Measurements from ENCODE around the gene TBC1D14. TPM values are rescaled to one million over a fixed set of nuclear protein-coding genes. Genes with fewer than 3 reads are reported as not detected.
A peak's percentile ranks its signal among the peaks of the same experiment; 100 is the strongest.

TBC1D14 gene
- total RNA-seq, 1 donor from 2014 or later = 40.2 TPM

- H3K9me3 ChIP-seq (ENCODE audit: control insufficient read depth in 3 of 3, low read length in 3 of 3) = no peaks in the 10 kb centered on the region
- H3K4me3 ChIP-seq (ENCODE audit: low read length in 3 of 3) = no peak overlapping the region
- peak overlapping the region; percentile 58 for H3K27ac ChIP-seq (ENCODE audit: low read depth, low read length)
- H3K9ac ChIP-seq (ENCODE audit: low read depth in 1 of 3, low read length in 3 of 3) = peak overlapping the region in 1 of 3 donors; percentile 25
- no peaks in the 10 kb centered on the region for H3K27me3 ChIP-seq (ENCODE audit: control insufficient read depth in 3 of 3, insufficient read depth in 3 of 3, low read length in 3 of 3)
- peaks cover 11 to 42% (median 16%) of the 10 kb centered on the region in 3 donors for H3K4me1 ChIP-seq (ENCODE audit: control insufficient read depth in 3 of 3, insufficient read depth in 3 of 3, low read length in 3 of 3)
- H3K36me3 ChIP-seq (ENCODE audit: control insufficient read depth in 3 of 3, insufficient read depth in 3 of 3, low read length in 3 of 3) = no peaks in the 10 kb centered on the region
These were observed 28.1 kb downstream of the TBC1D14 start for GRCh38 chr4:6937754-6938153.

- H3K27me3 ChIP-seq (ENCODE audit: control insufficient read depth in 3 of 3, insufficient read depth in 3 of 3, low read length in 3 of 3) = no peaks in the 10 kb centered on the region
- no peak overlapping the region for H3K4me3 ChIP-seq (ENCODE audit: low read length in 3 of 3)
- H3K36me3 ChIP-seq (ENCODE audit: control insufficient read depth in 3 of 3, insufficient read depth in 3 of 3, low read length in 3 of 3) = no peaks in the 10 kb centered on the region
- H3K9me3 ChIP-seq (ENCODE audit: control insufficient read depth in 3 of 3, low read length in 3 of 3) = no peaks in the 10 kb centered on the region
- peaks cover 12 to 44% (median 16%) of the 10 kb centered on the region in 3 donors for H3K4me1 ChIP-seq (ENCODE audit: control insufficient read depth in 3 of 3, insufficient read depth in 3 of 3, low read length in 3 of 3)
- H3K27ac ChIP-seq (ENCODE audit: low read depth, low read length) = peak overlapping the region; percentile 68
- H3K9ac ChIP-seq (ENCODE audit: low read depth in 1 of 3, low read length in 3 of 3) = peak overlapping the region in 1 of 3 donors; percentile 16
These were observed 28.6 kb downstream of the TBC1D14 start for GRCh38 chr4:6938237-6938636.

GRCh38 chr4:6938647-6939271 lies 29.1 kb downstream of the TBC1D14 start:
- H3K36me3 ChIP-seq (ENCODE audit: control insufficient read depth in 3 of 3, insufficient read depth in 3 of 3, low read length in 3 of 3) = no peaks in the 10 kb centered on the region
- H3K4me1 ChIP-seq (ENCODE audit: control insufficient read depth in 3 of 3, insufficient read depth in 3 of 3, low read length in 3 of 3) = peaks cover 13 to 48% (median 13%) of the 10 kb centered on the region in 3 donors
- no peaks in the 10 kb centered on the region for H3K9me3 ChIP-seq (ENCODE audit: control insufficient read depth in 3 of 3, low read length in 3 of 3)
- H3K27me3 ChIP-seq (ENCODE audit: control insufficient read depth in 3 of 3, insufficient read depth in 3 of 3, low read length in 3 of 3) = no peaks in the 10 kb centered on the region
- peak overlapping the region in 1 of 3 donors; percentile 16 for H3K9ac ChIP-seq (ENCODE audit: low read depth in 1 of 3, low read length in 3 of 3)
- no peak overlapping the region for H3K4me3 ChIP-seq (ENCODE audit: low read length in 3 of 3)
- peak overlapping the region; percentile 68 for H3K27ac ChIP-seq (ENCODE audit: low read depth, low read length)

GRCh38 chr4:6939761-6940743 lies 30.4 kb downstream of the TBC1D14 start:
- Histone ChIP-seq H3K27me3 (ENCODE audit: control insufficient read depth in 3 of 3, insufficient read depth in 3 of 3, low read length in 3 of 3) (no peaks in the 10 kb centered on the region), H3K9ac (ENCODE audit: low read depth in 1 of 3, low read length in 3 of 3) (peak overlapping the region in 1 of 3 donors; percentile 16), H3K36me3 (ENCODE audit: control insufficient read depth in 3 of 3, insufficient read depth in 3 of 3, low read length in 3 of 3) (no peaks in the 10 kb centered on the region), H3K9me3 (ENCODE audit: control insufficient read depth in 3 of 3, low read length in 3 of 3) (no peaks in the 10 kb centered on the region), H3K4me3 (ENCODE audit: low read length in 3 of 3) (no peak overlapping the region), H3K27ac (ENCODE audit: low read depth, low read length) (peak overlapping the region; percentile 62), H3K4me1 (ENCODE audit: control insufficient read depth in 3 of 3, insufficient read depth in 3 of 3, low read length in 3 of 3) (peaks cover 18 to 57% (median 22%) of the 10 kb centered on the region in 3 donors)

- Histone ChIP-seq H3K27me3 (ENCODE audit: control insufficient read depth in 3 of 3, insufficient read depth in 3 of 3, low read length in 3 of 3) (no peaks in the 10 kb centered on the region), H3K9ac (ENCODE audit: low read depth in 1 of 3, low read length in 3 of 3) (peak overlapping the region in 1 of 3 donors; percentile 16), H3K36me3 (ENCODE audit: control insufficient read depth in 3 of 3, insufficient read depth in 3 of 3, low read length in 3 of 3) (no peaks in the 10 kb centered on the region), H3K9me3 (ENCODE audit: control insufficient read depth in 3 of 3, low read length in 3 of 3) (no peaks in the 10 kb centered on the region), H3K27ac (ENCODE audit: low read depth, low read length) (peak overlapping the region; percentile 62), H3K4me3 (ENCODE audit: low read length in 3 of 3) (no peak overlapping the region), H3K4me1 (ENCODE audit: control insufficient read depth in 3 of 3, insufficient read depth in 3 of 3, low read length in 3 of 3) (peaks cover 20 to 57% (median 23%) of the 10 kb centered on the region in 3 donors)
These were observed 31.1 kb downstream of the TBC1D14 start for GRCh38 chr4:6940744-6941137.

- Histone ChIP-seq H3K9ac (ENCODE audit: low read depth in 1 of 3, low read length in 3 of 3) (no peak overlapping the region), H3K4me3 (ENCODE audit: low read length in 3 of 3) (no peak overlapping the region), H3K4me1 (ENCODE audit: control insufficient read depth in 3 of 3, insufficient read depth in 3 of 3, low read length in 3 of 3) (peaks cover 20 to 57% (median 23%) of the 10 kb centered on the region in 3 donors), H3K36me3 (ENCODE audit: control insufficient read depth in 3 of 3, insufficient read depth in 3 of 3, low read length in 3 of 3) (no peaks in the 10 kb centered on the region), H3K27me3 (ENCODE audit: control insufficient read depth in 3 of 3, insufficient read depth in 3 of 3, low read length in 3 of 3) (no peaks in the 10 kb centered on the region), H3K27ac (ENCODE audit: low read depth, low read length) (peak overlapping the region; percentile 62), H3K9me3 (ENCODE audit: control insufficient read depth in 3 of 3, low read length in 3 of 3) (no peaks in the 10 kb centered on the region)
These were observed 32.2 kb downstream of the TBC1D14 start for GRCh38 chr4:6941796-6942195.

GRCh38 chr4:6942238-6942800 lies 32.7 kb downstream of the TBC1D14 start:
- H3K27ac ChIP-seq (ENCODE audit: low read depth, low read length) = peak overlapping the region; percentile 70
- H3K36me3 ChIP-seq (ENCODE audit: control insufficient read depth in 3 of 3, insufficient read depth in 3 of 3, low read length in 3 of 3) = no peaks in the 10 kb centered on the region
- no peak overlapping the region for H3K9ac ChIP-seq (ENCODE audit: low read depth in 1 of 3, low read length in 3 of 3)
- H3K4me1 ChIP-seq (ENCODE audit: control insufficient read depth in 3 of 3, insufficient read depth in 3 of 3, low read length in 3 of 3) = peaks cover 20 to 55% (median 23%) of the 10 kb centered on the region in 3 donors
- no peak overlapping the region for H3K4me3 ChIP-seq (ENCODE audit: low read length in 3 of 3)
- H3K27me3 ChIP-seq (ENCODE audit: control insufficient read depth in 3 of 3, insufficient read depth in 3 of 3, low read length in 3 of 3) = no peaks in the 10 kb centered on the region
- no peaks in the 10 kb centered on the region for H3K9me3 ChIP-seq (ENCODE audit: control insufficient read depth in 3 of 3, low read length in 3 of 3)

GRCh38 chr4:6943012-6943884 lies 33.6 kb downstream of the TBC1D14 start:
- H3K4me1 ChIP-seq (ENCODE audit: control insufficient read depth in 3 of 3, insufficient read depth in 3 of 3, low read length in 3 of 3) = peaks cover 17 to 46% (median 19%) of the 10 kb centered on the region in 3 donors

GRCh38 chr4:6943885-6944225 lies 34.2 kb downstream of the TBC1D14 start:
- no peak overlapping the region for H3K9ac ChIP-seq (ENCODE audit: low read depth in 1 of 3, low read length in 3 of 3)
- no peaks in the 10 kb centered on the region for H3K27me3 ChIP-seq (ENCODE audit: control insufficient read depth in 3 of 3, insufficient read depth in 3 of 3, low read length in 3 of 3)
- H3K4me3 ChIP-seq (ENCODE audit: low read length in 3 of 3) = no peak overlapping the region
- peaks cover 13 to 41% (median 17%) of the 10 kb centered on the region in 3 donors for H3K4me1 ChIP-seq (ENCODE audit: control insufficient read depth in 3 of 3, insufficient read depth in 3 of 3, low read length in 3 of 3)
- no peaks in the 10 kb centered on the region for H3K36me3 ChIP-seq (ENCODE audit: control insufficient read depth in 3 of 3, insufficient read depth in 3 of 3, low read length in 3 of 3)
- H3K27ac ChIP-seq (ENCODE audit: low read depth, low read length) = peak overlapping the region; percentile 70
- H3K9me3 ChIP-seq (ENCODE audit: control insufficient read depth in 3 of 3, low read length in 3 of 3) = no peaks in the 10 kb centered on the region

More at GRCh38 chr4:6943012-6943884, 33.6 kb downstream of the TBC1D14 start:
- no peaks in the 10 kb centered on the region for H3K27me3 ChIP-seq (ENCODE audit: control insufficient read depth in 3 of 3, insufficient read depth in 3 of 3, low read length in 3 of 3)
- peak overlapping the region in 1 of 3 donors; percentile 38 for H3K9ac ChIP-seq (ENCODE audit: low read depth in 1 of 3, low read length in 3 of 3)
- H3K4me3 ChIP-seq (ENCODE audit: low read length in 3 of 3) = peak overlapping the region in 1 of 3 donors; percentile 23
- H3K9me3 ChIP-seq (ENCODE audit: control insufficient read depth in 3 of 3, low read length in 3 of 3) = no peaks in the 10 kb centered on the region
- no peaks in the 10 kb centered on the region for H3K36me3 ChIP-seq (ENCODE audit: control insufficient read depth in 3 of 3, insufficient read depth in 3 of 3, low read length in 3 of 3)
- peak overlapping the region; percentile 70 for H3K27ac ChIP-seq (ENCODE audit: low read depth, low read length)
